SK-N-SH treated with all-trans-retinoic acid at 6 μM for 48 hours (cell line): Measurements from ENCODE around the gene SLC22A23.
A peak's percentile ranks its signal among the peaks of the same experiment; 100 is the strongest.

Experiments used
- ATAC-seq: fragments of 200-7000 bp; cut with Tn5 transposase; 3 replicates; pipeline ENCODE4 v1.9.1; 2020; ENCODE audit warnings: mild to moderate bottlenecking, moderate library complexity
- BACH2 ChIP-seq: fragments of 250-450 bp; sonication (Bioruptor Pico); IDR thresholded peaks from 2 replicates; pipeline ENCODE4 v1.9.0; 2021; ENCODE audit warnings: mild to moderate bottlenecking, borderline replicate concordance
- CSDC2 ChIP-seq: fragments of 250-450 bp; sonication (Bioruptor Pico); IDR thresholded peaks from 2 replicates; pipeline ENCODE4 v1.5.0; 2020; ENCODE audit warnings: mild to moderate bottlenecking, moderate library complexity
- CSRNP3 ChIP-seq: fragments of 250-450 bp; sonication (Bioruptor Pico); IDR thresholded peaks from 2 replicates; pipeline ENCODE4 v1.5.1; 2021; ENCODE audit warnings: mild to moderate bottlenecking, moderate library complexity
- ESRRG ChIP-seq: fragments of 250-450 bp; sonication (Bioruptor Pico); IDR thresholded peaks from 2 replicates; pipeline ENCODE4 v1.6.1; 2021; ENCODE audit warnings: mild to moderate bottlenecking
- GLIS3 ChIP-seq: fragments of 250-450 bp; sonication (Bioruptor Pico); IDR thresholded peaks from 2 replicates; pipeline ENCODE4 v1.5.0; 2020; ENCODE audit warnings: mild to moderate bottlenecking, moderate library complexity
- OSR1 ChIP-seq: fragments of 250-450 bp; sonication (Bioruptor Pico); IDR thresholded peaks from 2 replicates; pipeline ENCODE4 v1.8.0; 2022; ENCODE audit warnings: moderate library complexity, mild to moderate bottlenecking, inconsistent platforms
- PPARA ChIP-seq: fragments of 250-450 bp; sonication (Bioruptor Pico); IDR thresholded peaks from 2 replicates; pipeline ENCODE4 v1.5.0; 2020; ENCODE audit warnings: mild to moderate bottlenecking, borderline replicate concordance
- RARB ChIP-seq: fragments of 250-450 bp; sonication (Bioruptor Pico); IDR thresholded peaks from 2 replicates; pipeline ENCODE4 v1.8.0; 2021; ENCODE audit warnings: mild to moderate bottlenecking, moderate library complexity
- SNAI2 ChIP-seq: fragments of 250-450 bp; sonication (Bioruptor Pico); IDR thresholded peaks from 2 replicates; pipeline ENCODE4 v1.5.0; 2020; ENCODE audit warnings: mild to moderate bottlenecking, moderate library complexity
- TCF4 ChIP-seq: fragments of 250-450 bp; sonication (Bioruptor Pico); IDR thresholded peaks from 2 replicates; pipeline ENCODE4 v1.8.0; 2021; ENCODE audit warnings: mild to moderate bottlenecking, moderate library complexity, borderline replicate concordance
- TOX ChIP-seq: fragments of 250-450 bp; sonication (Bioruptor Pico); IDR thresholded peaks from 2 replicates; pipeline ENCODE4 v1.8.0; 2021; ENCODE audit warnings: mild to moderate bottlenecking, moderate library complexity, borderline replicate concordance
- ZC3H10 ChIP-seq: fragments of 250-450 bp; sonication (Bioruptor Pico); IDR thresholded peaks from 2 replicates; pipeline ENCODE4 v1.5.1; 2021; ENCODE audit warnings: mild to moderate bottlenecking, moderate library complexity
- ZFP3 ChIP-seq: fragments of 250-450 bp; sonication (Bioruptor Pico); IDR thresholded peaks from 2 replicates; pipeline ENCODE4 v1.5.0; 2020; ENCODE audit warnings: mild to moderate bottlenecking, moderate library complexity
- ZFP30 ChIP-seq: fragments of 450-650 bp; formaldehyde crosslinking; IDR thresholded peaks from 2 replicates; pipeline ENCODE4 v1.5.0; 2022; ENCODE audit warnings: mild to moderate bottlenecking, moderate library complexity
- ZNF70 ChIP-seq: fragments of 450-650 bp; formaldehyde crosslinking; IDR thresholded peaks from 2 replicates; pipeline ENCODE4 v1.5.0; 2020; ENCODE audit warnings: mild to moderate bottlenecking, moderate library complexity
- TF ChIP-seq, protein P1 (sequence below): fragments of 250-450 bp; sonication (Bioruptor Pico); IDR thresholded peaks from 2 replicates; pipeline ENCODE4 v1.5.1; 2020; ENCODE audit warnings: low read depth, mild to moderate bottlenecking, moderate library complexity
- TF ChIP-seq, protein P2 (sequence below): fragments of 250-450 bp; sonication (Bioruptor Pico); IDR thresholded peaks from 2 replicates; pipeline ENCODE4 v1.5.0; 2020; ENCODE audit warnings: mild to moderate bottlenecking, moderate library complexity
- TF ChIP-seq, protein P3 (sequence below): fragments of 250-450 bp; sonication (Bioruptor Pico); IDR thresholded peaks from 2 replicates; pipeline ENCODE4 v1.8.0; 2020; ENCODE audit warnings: mild to moderate bottlenecking, moderate library complexity, borderline replicate concordance
- TF ChIP-seq, protein P4 (sequence below): fragments of 250-450 bp; sonication (Bioruptor Pico); IDR thresholded peaks from 2 replicates; pipeline ENCODE4 v1.8.0; 2021; ENCODE audit warnings: low read depth, mild to moderate bottlenecking, moderate library complexity, borderline replicate concordance

Gene SLC22A23

DNA sequence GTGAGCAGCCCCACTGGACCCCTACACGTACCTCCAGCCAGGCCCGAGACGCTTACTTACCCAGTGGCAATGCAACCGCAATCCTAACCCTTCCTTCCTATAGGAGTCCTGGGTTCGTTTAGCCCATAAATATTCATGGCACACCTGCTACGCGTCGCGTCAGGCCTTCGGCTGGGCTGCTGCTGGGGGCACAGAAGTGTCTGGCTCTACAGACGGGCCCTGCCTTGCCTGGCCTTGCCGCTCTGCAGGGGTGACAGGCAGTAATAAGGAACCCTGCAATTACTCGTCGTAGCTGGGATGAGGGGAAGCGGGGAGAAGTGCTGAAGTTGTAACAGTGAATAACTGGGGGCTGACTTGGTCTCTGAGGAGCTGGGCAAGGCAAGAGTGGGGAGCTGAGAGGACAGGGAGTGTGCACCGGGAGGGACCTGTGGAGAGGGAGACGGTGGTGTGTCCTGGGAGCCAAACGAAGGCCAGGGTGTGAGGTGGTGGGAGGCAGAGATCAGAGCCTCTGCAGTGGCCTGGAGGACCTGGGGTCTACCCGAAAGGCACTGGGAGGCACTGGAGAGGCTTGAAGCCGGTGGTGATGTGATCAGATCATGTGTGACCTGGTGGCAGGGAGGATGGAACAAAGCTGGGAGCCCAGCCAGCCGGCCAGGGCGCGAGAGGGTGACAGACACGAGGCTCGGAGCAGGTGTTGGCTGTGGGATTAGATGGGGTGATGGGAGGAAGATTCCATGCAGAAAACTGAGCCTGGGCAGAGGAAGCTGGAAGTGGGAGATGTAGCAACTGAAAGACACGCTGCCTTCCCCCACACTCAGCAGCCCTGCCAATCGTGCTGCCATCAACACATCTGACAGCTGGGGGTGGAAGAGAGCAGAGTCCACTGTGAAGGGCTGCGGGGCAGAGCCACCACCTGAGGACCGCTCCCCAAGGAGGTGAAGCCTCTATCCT lies 161.7 kb downstream of the SLC22A23 start:
- peak; percentile 45; the same call in 2 of the 3 replicates for ATAC-seq

GRCh38 chr6:3294396-3294795 lies 162.5 kb downstream of the SLC22A23 start:
- no peak for ATAC-seq
- TF ChIP-seq ZFP30 (CRISPR knock-in tag), result no peak
- TF ChIP-seq PPARA (CRISPR knock-in tag), result no peak
- no peak for TF ChIP-seq BACH2
- TF ChIP-seq, protein P1, sequence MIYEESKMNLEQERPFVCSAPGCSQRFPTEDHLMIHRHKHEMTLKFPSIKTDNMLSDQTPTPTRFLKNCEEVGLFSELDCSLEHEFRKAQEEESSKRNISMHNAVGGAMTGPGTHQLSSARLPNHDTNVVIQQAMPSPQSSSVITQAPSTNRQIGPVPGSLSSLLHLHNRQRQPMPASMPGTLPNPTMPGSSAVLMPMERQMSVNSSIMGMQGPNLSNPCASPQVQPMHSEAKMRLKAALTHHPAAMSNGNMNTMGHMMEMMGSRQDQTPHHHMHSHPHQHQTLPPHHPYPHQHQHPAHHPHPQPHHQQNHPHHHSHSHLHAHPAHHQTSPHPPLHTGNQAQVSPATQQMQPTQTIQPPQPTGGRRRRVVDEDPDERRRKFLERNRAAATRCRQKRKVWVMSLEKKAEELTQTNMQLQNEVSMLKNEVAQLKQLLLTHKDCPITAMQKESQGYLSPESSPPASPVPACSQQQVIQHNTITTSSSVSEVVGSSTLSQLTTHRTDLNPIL (CRISPR knock-in tag), result no peak
- TF ChIP-seq OSR1 (CRISPR knock-in tag), result no peak
- no peak for TF ChIP-seq CSDC2
- no peak for TF ChIP-seq ZC3H10 (CRISPR knock-in tag)
- no peak for TF ChIP-seq SNAI2 (CRISPR knock-in tag)
- TF ChIP-seq TOX (CRISPR knock-in tag), result no peak

More for the DNA sequence above, 161.7 kb downstream of the SLC22A23 start:
- TF ChIP-seq, protein P2, sequence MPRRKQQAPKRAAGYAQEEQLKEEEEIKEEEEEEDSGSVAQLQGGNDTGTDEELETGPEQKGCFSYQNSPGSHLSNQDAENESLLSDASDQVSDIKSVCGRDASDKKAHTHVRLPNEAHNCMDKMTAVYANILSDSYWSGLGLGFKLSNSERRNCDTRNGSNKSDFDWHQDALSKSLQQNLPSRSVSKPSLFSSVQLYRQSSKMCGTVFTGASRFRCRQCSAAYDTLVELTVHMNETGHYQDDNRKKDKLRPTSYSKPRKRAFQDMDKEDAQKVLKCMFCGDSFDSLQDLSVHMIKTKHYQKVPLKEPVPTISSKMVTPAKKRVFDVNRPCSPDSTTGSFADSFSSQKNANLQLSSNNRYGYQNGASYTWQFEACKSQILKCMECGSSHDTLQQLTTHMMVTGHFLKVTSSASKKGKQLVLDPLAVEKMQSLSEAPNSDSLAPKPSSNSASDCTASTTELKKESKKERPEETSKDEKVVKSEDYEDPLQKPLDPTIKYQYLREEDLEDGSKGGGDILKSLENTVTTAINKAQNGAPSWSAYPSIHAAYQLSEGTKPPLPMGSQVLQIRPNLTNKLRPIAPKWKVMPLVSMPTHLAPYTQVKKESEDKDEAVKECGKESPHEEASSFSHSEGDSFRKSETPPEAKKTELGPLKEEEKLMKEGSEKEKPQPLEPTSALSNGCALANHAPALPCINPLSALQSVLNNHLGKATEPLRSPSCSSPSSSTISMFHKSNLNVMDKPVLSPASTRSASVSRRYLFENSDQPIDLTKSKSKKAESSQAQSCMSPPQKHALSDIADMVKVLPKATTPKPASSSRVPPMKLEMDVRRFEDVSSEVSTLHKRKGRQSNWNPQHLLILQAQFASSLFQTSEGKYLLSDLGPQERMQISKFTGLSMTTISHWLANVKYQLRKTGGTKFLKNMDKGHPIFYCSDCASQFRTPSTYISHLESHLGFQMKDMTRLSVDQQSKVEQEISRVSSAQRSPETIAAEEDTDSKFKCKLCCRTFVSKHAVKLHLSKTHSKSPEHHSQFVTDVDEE (CRISPR knock-in tag), result no peak
- no peak for TF ChIP-seq TCF4
- no peak for TF ChIP-seq ZNF70 (CRISPR knock-in tag)
- TF ChIP-seq TOX (CRISPR knock-in tag), result no peak
- no peak for TF ChIP-seq CSRNP3
- TF ChIP-seq ZC3H10 (CRISPR knock-in tag), result no peak
- TF ChIP-seq BACH2, result no peak
- no peak for TF ChIP-seq OSR1 (CRISPR knock-in tag)
- no peak for TF ChIP-seq ESRRG
- TF ChIP-seq, protein P3, sequence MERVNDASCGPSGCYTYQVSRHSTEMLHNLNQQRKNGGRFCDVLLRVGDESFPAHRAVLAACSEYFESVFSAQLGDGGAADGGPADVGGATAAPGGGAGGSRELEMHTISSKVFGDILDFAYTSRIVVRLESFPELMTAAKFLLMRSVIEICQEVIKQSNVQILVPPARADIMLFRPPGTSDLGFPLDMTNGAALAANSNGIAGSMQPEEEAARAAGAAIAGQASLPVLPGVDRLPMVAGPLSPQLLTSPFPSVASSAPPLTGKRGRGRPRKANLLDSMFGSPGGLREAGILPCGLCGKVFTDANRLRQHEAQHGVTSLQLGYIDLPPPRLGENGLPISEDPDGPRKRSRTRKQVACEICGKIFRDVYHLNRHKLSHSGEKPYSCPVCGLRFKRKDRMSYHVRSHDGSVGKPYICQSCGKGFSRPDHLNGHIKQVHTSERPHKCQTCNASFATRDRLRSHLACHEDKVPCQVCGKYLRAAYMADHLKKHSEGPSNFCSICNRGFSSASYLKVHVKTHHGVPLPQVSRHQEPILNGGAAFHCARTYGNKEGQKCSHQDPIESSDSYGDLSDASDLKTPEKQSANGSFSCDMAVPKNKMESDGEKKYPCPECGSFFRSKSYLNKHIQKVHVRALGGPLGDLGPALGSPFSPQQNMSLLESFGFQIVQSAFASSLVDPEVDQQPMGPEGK (CRISPR knock-in tag), result no peak
- TF ChIP-seq PPARA (CRISPR knock-in tag), result no peak
- TF ChIP-seq RARB, result no peak
- TF ChIP-seq, protein P1 (CRISPR knock-in tag), result no peak
- TF ChIP-seq, protein P4, sequence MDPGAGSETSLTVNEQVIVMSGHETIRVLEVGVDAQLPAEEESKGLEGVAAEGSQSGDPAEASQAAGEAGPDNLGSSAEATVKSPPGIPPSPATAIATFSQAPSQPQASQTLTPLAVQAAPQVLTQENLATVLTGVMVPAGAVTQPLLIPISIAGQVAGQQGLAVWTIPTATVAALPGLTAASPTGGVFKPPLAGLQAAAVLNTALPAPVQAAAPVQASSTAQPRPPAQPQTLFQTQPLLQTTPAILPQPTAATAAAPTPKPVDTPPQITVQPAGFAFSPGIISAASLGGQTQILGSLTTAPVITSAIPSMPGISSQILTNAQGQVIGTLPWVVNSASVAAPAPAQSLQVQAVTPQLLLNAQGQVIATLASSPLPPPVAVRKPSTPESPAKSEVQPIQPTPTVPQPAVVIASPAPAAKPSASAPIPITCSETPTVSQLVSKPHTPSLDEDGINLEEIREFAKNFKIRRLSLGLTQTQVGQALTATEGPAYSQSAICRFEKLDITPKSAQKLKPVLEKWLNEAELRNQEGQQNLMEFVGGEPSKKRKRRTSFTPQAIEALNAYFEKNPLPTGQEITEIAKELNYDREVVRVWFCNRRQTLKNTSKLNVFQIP (CRISPR knock-in tag), result no peak
- no peak for TF ChIP-seq ZFP3
- no peak for TF ChIP-seq CSDC2
- TF ChIP-seq GLIS3 (CRISPR knock-in tag), result no peak
